Mesenchymal stem cell (in vitro differentiated cells and primary cell): ENCODE measurements around the gene ARSG.

Experiments
- DNase-seq: peaks from one replicate; pipeline ENCODE4 v3.0.0-alpha.2; 2013
- H2AFZ ChIP-seq: one replicate; pipeline ENCODE4 v1.6.1; 2013; ENCODE audit warnings: low read depth, mild to moderate bottlenecking, control low read depth, inconsistent platforms, low read length, moderate library complexity
- H2AK5ac ChIP-seq: 2 replicates; pipeline ENCODE4 v1.6.1; 2013; ENCODE audit warnings: low read length, moderate library complexity, mild to moderate bottlenecking, inconsistent platforms; ENCODE audit not compliant: severe bottlenecking
- H2BK120ac ChIP-seq: one replicate; pipeline ENCODE4 v1.6.1; 2013; ENCODE audit warnings: low read depth, mild to moderate bottlenecking, inconsistent platforms, low read length, moderate library complexity
- H2BK12ac ChIP-seq, 2 experiments: one replicate each; pipeline ENCODE4 v1.6.1; 2013; ENCODE audit warnings: inconsistent platforms in 2 of 2, low read length in 2 of 2, mild to moderate bottlenecking in 2 of 2, moderate library complexity in 2 of 2, control low read depth in 1 of 2
- H2BK15ac ChIP-seq: one replicate; pipeline ENCODE4 v1.6.1; 2013; ENCODE audit warnings: mild to moderate bottlenecking, low read depth, inconsistent platforms; ENCODE audit not compliant: poor library complexity, severe bottlenecking
- H2BK5ac ChIP-seq: 2 replicates; pipeline ENCODE4 v1.6.1; 2013; ENCODE audit warnings: low read depth, mild to moderate bottlenecking, low read length, control low read depth, inconsistent platforms; ENCODE audit not compliant: poor library complexity, severe bottlenecking
- H3K14ac ChIP-seq, 2 experiments: one replicate each; pipeline ENCODE4 v1.6.1; 2013; ENCODE audit warnings: inconsistent platforms in 2 of 2, low read length in 2 of 2, control low read depth in 1 of 2, mild to moderate bottlenecking in 1 of 2, moderate library complexity in 1 of 2
- H3K18ac ChIP-seq, 2 experiments: one replicate each; pipeline ENCODE4 v1.6.1; 2013; ENCODE audit warnings: inconsistent platforms in 2 of 2, low read length in 2 of 2, control low read depth in 1 of 2, low read depth in 1 of 2, mild to moderate bottlenecking in 1 of 2
- H3K23ac ChIP-seq, 2 experiments: one replicate each; pipeline ENCODE4 v1.6.1; 2013; ENCODE audit warnings: inconsistent platforms in 2 of 2, low read length in 2 of 2, mild to moderate bottlenecking in 2 of 2, moderate library complexity in 2 of 2, control low read depth in 1 of 2
- H3K27ac ChIP-seq: 2 replicates; pipeline ENCODE4 v1.5.1; 2013; ENCODE audit warnings: mild to moderate bottlenecking, moderate library complexity, low read length, control low read depth, inconsistent platforms; ENCODE audit not compliant: poor library complexity, severe bottlenecking
- H3K27me3 ChIP-seq, 2 experiments: 2 replicates each; pipeline versions ENCODE4 v1.6.1 to v1.7.0; 2013; ENCODE audit warnings: low read length in 2 of 2, mild to moderate bottlenecking in 2 of 2, moderate library complexity in 2 of 2, control low read depth in 1 of 2, inconsistent platforms in 1 of 2; ENCODE audit not compliant: control insufficient read depth in 1 of 2, insufficient read depth in 1 of 2
- H3K36me3 ChIP-seq, 2 experiments: 2 replicates each; pipeline versions ENCODE4 v1.6.1 to v1.7.0; 2013; ENCODE audit warnings: low read length in 2 of 2, control low read depth in 1 of 2, inconsistent platforms in 1 of 2, low read depth in 1 of 2, mild to moderate bottlenecking in 1 of 2; ENCODE audit not compliant: insufficient read depth in 2 of 2, control insufficient read depth in 1 of 2
- H3K4ac ChIP-seq, 2 experiments: one replicate each; pipeline ENCODE4 v1.6.1; 2013; ENCODE audit warnings: inconsistent platforms in 2 of 2, low read length in 2 of 2, mild to moderate bottlenecking in 2 of 2, moderate library complexity in 2 of 2, control low read depth in 1 of 2, low read depth in 1 of 2
- H3K4me1 ChIP-seq: 2 replicates; pipeline ENCODE4 v1.6.1; 2013; ENCODE audit warnings: low read depth, low read length, control low read depth; ENCODE audit not compliant: control insufficient read depth, insufficient read depth
- H3K4me2 ChIP-seq: 2 replicates; pipeline ENCODE4 v1.6.1; 2013; ENCODE audit warnings: low read length, mild to moderate bottlenecking, inconsistent platforms; ENCODE audit not compliant: poor library complexity, severe bottlenecking
- H3K4me3 ChIP-seq, 2 experiments: 2 replicates each; pipeline versions ENCODE4 v1.5.1 to v1.7.0; 2013; ENCODE audit warnings: low read length in 2 of 2, mild to moderate bottlenecking in 2 of 2, control low read depth in 1 of 2, low read depth in 1 of 2; ENCODE audit not compliant: insufficient read depth in 1 of 2
- H3K79me1 ChIP-seq: replicated peaks from 2 replicates; pipeline ENCODE4 v1.6.1; 2013; ENCODE audit warnings: mild to moderate bottlenecking, control low read depth, low read length, inconsistent platforms; ENCODE audit not compliant: poor library complexity, severe bottlenecking
- H3K9ac ChIP-seq: 2 replicates; pipeline ENCODE4 v1.7.0; 2013; ENCODE audit warnings: mild to moderate bottlenecking, low read length, moderate library complexity
- H3K9me3 ChIP-seq: 2 replicates; pipeline ENCODE4 v1.7.0; 2013; ENCODE audit warnings: mild to moderate bottlenecking, low read length; ENCODE audit not compliant: control insufficient read depth
- H4K8ac ChIP-seq: one replicate; pipeline ENCODE4 v1.6.1; 2013; ENCODE audit warnings: inconsistent platforms, mild to moderate bottlenecking, low read length, moderate library complexity
- H4K91ac ChIP-seq: one replicate; pipeline ENCODE4 v1.6.1; 2013; ENCODE audit warnings: mild to moderate bottlenecking, low read length, inconsistent platforms
- WGBS: methylation state at CpG from one replicate; pipeline ENCODE4 v1.1.7; 2013; ENCODE audit warnings: mixed read lengths; 5-methylcytosine and 5-hydroxymethylcytosine counted together

Gene ARSG

DNA sequence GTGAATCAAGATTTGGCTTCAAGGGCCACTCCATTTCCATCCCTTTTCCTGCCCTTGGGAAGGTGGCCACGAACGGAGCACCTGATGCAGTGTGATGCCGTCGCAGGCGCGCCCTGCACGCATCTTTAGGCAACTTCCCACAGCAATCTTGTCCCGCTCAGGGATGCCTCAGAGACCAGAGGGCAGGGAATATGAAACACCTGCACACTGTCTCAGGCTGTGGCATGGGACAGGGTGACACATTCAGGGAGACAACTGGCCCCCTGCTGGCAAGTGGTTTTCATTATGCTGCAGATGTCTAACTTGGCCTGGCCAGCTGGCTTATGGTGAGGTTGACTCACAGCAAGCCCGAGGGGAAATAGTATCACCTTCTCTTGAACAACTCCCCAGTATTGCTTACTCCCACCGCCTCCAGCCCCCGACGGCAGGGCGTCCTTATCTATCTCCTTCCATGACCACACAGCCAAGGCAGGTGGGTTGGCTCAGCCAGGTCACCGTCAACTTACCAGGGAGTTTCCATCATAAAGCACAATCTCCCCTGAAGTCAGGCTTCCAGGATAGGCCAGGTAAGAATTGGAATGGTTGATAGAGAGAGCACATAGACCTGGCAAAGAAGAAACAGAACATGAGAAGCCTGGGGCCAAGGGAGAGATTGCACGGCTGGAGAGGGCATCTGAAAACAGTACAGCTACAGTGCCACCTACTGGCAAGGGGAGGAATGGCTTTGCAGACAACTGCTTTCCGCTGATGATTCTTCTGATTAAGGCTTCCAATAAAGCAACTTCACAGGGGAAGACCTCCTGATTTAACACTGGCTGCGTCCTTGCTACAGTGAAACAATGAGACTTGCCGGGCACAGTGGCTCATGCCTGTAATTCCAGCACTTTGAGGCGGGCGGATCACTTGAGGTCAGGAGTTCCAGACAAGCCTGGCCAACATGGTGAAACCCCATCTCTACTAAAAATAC, 144.9 kb downstream of the ARSG start:
- no peak overlapping the region for H3K23ac ChIP-seq
- H3K27ac ChIP-seq = no peak overlapping the region
- peaks cover 14% of the 10 kb centered on the region for H3K4me1 ChIP-seq
- H2BK5ac ChIP-seq = no peak overlapping the region
- no peak overlapping the region for H2AFZ ChIP-seq
- H3K18ac ChIP-seq = no peak overlapping the region
- H3K14ac ChIP-seq = no peak overlapping the region
- no peak overlapping the region for H2AK5ac ChIP-seq
- no peaks in the 10 kb centered on the region for H3K27me3 ChIP-seq
- peak; percentile 84 for DNase-seq
- no peaks in the 10 kb centered on the region for H3K9me3 ChIP-seq
- no peak overlapping the region for H2BK120ac ChIP-seq
- H3K4me2 ChIP-seq = no peak overlapping the region
- peak overlapping the region; percentile 7 for H4K91ac ChIP-seq
- H3K4ac ChIP-seq = peak overlapping the region in 1 of 2 experiments; percentile 32
- peak overlapping the region; percentile 20 to 92 for H2BK12ac ChIP-seq
- H4K8ac ChIP-seq = peak overlapping the region; percentile 45
- H3K4me3 ChIP-seq = no peak overlapping the region
- H3K36me3 ChIP-seq = peaks cover 40 to 94% of the 10 kb centered on the region in 2 experiments
- peaks cover 11% of the 10 kb centered on the region for H3K79me1 ChIP-seq
- H3K9ac ChIP-seq = peak overlapping the region; percentile 40
- WGBS = 78% methylated on average over 20 of the region's 20 CpGs
- no peak overlapping the region for H2BK15ac ChIP-seq

DNA sequence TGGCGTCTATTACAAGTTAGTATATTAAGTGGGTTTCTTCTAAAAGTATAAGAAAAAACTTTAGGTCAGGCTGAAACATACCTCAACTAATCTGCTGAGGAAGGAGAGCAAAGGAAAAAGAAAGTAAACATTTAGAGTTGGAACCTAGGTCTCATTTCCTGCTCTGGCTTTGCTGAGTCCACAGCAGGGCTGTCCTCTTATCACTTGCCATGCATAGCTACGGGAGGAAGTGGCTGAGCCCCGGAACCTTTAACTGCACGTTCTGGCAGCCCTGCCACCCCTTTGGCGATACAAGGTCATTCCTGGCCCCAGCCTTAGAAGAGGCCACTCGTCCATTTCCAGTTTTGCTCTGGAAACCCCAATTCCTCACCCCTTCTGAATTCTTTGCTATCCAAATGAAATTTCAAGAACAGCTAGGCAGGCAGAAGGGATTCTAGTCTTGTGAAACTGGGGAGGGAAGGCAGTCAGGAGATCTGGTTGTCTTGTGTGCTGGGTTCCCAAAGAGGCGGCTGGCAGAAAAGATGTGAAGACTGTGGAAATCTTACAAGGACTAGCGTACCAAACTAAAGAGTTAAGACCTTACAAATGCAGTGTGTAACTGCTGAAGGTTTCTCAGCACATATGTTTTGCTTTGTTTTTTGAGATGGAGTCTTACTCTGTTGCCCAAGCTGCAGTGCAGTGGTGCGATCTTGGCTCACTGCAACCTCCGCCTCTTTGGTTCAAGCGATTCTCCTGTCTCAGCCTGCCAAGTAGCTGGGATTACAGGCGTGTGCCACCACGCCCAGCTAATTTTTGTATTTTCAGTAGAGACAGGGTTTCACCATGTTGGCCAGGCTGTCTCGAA, 146.9 kb downstream of the ARSG start:
- H3K36me3 ChIP-seq = peaks cover 35 to 94% of the 10 kb centered on the region in 2 experiments
- H2AK5ac ChIP-seq = peak overlapping the region; percentile 85
- no peak overlapping the region for H2BK5ac ChIP-seq
- peak overlapping the region; percentile 0 for H4K8ac ChIP-seq
- no peak overlapping the region for H3K4me2 ChIP-seq
- H3K27me3 ChIP-seq = no peaks in the 10 kb centered on the region
- no peak overlapping the region for H3K14ac ChIP-seq
- H3K4me3 ChIP-seq = no peak overlapping the region
- H2BK120ac ChIP-seq = peak overlapping the region; percentile 42
- peaks cover 13% of the 10 kb centered on the region for H3K79me1 ChIP-seq
- peak overlapping the region; percentile 10 to 55 for H3K4ac ChIP-seq
- peak overlapping the region; percentile 19 for H3K27ac ChIP-seq
- peaks cover 21% of the 10 kb centered on the region for H3K4me1 ChIP-seq
- H2BK15ac ChIP-seq = no peak overlapping the region
- peak; percentile 79 for DNase-seq
- no peak overlapping the region for H3K23ac ChIP-seq
- H2BK12ac ChIP-seq = peak overlapping the region; percentile 11 to 68
- peak overlapping the region; percentile 27 for H3K9ac ChIP-seq
- H4K91ac ChIP-seq = peak overlapping the region; percentile 73
- peak overlapping the region; percentile 23 to 83 for H3K18ac ChIP-seq
- no peaks in the 10 kb centered on the region for H3K9me3 ChIP-seq
- no peak overlapping the region for H2AFZ ChIP-seq
- WGBS = 57% methylated on average over 13 of the region's 14 CpGs

- Histone ChIP-seq H2BK120ac (no peak overlapping the region), H2BK5ac (no peak overlapping the region), H2AFZ (no peak overlapping the region), H3K9ac (peak overlapping the region; percentile 32), H3K27ac (peak overlapping the region; percentile 66), H3K27me3 (no peaks in the 10 kb centered on the region), H4K91ac (no peak overlapping the region), H3K18ac (no peak overlapping the region), H3K79me1 (peaks cover 11% of the 10 kb centered on the region), H3K4ac (peak overlapping the region in 1 of 2 experiments; percentile 54), H3K4me2 (no peak overlapping the region), H3K36me3 (peaks cover 26 to 93% of the 10 kb centered on the region in 2 experiments), H2AK5ac (peak overlapping the region; percentile 57), H3K4me1 (peaks cover 21% of the 10 kb centered on the region), H3K23ac (no peak overlapping the region), H3K14ac (no peak overlapping the region), H4K8ac (no peak overlapping the region), H2BK15ac (no peak overlapping the region), H3K4me3 (no peak overlapping the region), H2BK12ac (peak overlapping the region in 1 of 2 experiments; percentile 21), H3K9me3 (no peaks in the 10 kb centered on the region)
- no peak for DNase-seq
- 58% methylated on average over 6 of the region's 8 CpGs for whole genome bisulfite sequencing
Observed at GRCh38 chr17:68439656-68440290, 148.5 kb downstream of the ARSG start.
